IMR-90 (cell line): ENCODE data around the gene ANKEF1. TPM values are rescaled to one million over a fixed set of nuclear protein-coding genes. Genes with fewer than 3 reads are reported as not detected.

Experiments used
- ATAC-seq: fragments of 200-7000 bp; cut with Tn5 transposase; 2 replicates; pipeline ENCODE4 v1.9.1; 2020; ENCODE audit warnings: low read depth, mild to moderate bottlenecking, moderate library complexity
- BruUV-seq: library from RNA; stranded (reverse); fragments of 400-500 nt; replicated peaks from 2 replicates; lab custom pipeline; 2021; lab: Mats Ljungman, UMichigan
- CTCF ChIA-PET: fragments of 300-600 bp; formaldehyde crosslinking; extraction: SDS; loops from one replicate; lab custom pipeline; 2021; ENCODE audit warnings: antibody characterized with exemption; lab: Yijun Ruan, JAX
- POLR2A ChIA-PET: fragments of 300-600 bp; sonication (Branson Sonifier 250); formaldehyde crosslinking; loops from one replicate; lab custom pipeline; 2022; ENCODE audit warnings: antibody characterized with exemption; ENCODE audit not compliant: unreplicated experiment; lab: Charles Lee
- DNase-seq: peaks from one replicate; pipeline ENCODE4 v3.0.0; 2013
- H2AFZ ChIP-seq: replicated peaks from 2 replicates; pipeline ENCODE3; 2013; ENCODE audit warnings: low read length, mild to moderate bottlenecking; ENCODE audit not compliant: poor library complexity
- H2AK5ac ChIP-seq: 2 replicates; pipeline ENCODE4 v1.6.1; 2013; ENCODE audit warnings: low read depth, low read length, inconsistent platforms
- H2AK9ac ChIP-seq: replicated peaks from 2 replicates; pipeline ENCODE3; 2013; ENCODE audit warnings: mild to moderate bottlenecking, low read depth, low read length, moderate library complexity; ENCODE audit not compliant: poor library complexity
- H2BK120ac ChIP-seq: 2 replicates; pipeline ENCODE4 v1.6.1; 2013; ENCODE audit warnings: low read depth, low read length, inconsistent platforms
- H2BK15ac ChIP-seq: 3 replicates; pipeline ENCODE4 v1.6.1; 2013; ENCODE audit warnings: low read depth, low read length, inconsistent platforms
- H2BK20ac ChIP-seq: 2 replicates; pipeline ENCODE4 v1.6.1; 2013; ENCODE audit warnings: low read depth, mild to moderate bottlenecking, inconsistent platforms, low read length, moderate library complexity
- H2BK5ac ChIP-seq: 2 replicates; pipeline ENCODE4 v1.6.1; 2013; ENCODE audit warnings: mild to moderate bottlenecking, low read depth, low read length, inconsistent platforms; ENCODE audit not compliant: poor library complexity, severe bottlenecking
- H3K14ac ChIP-seq: replicated peaks from 2 replicates; pipeline ENCODE4 v1.6.1; 2013; ENCODE audit warnings: low read depth, low read length, inconsistent platforms
- H3K18ac ChIP-seq: 2 replicates; pipeline ENCODE4 v1.6.1; 2013; ENCODE audit warnings: low read depth, low read length, control low read depth
- H3K23ac ChIP-seq: 2 replicates; pipeline ENCODE4 v1.6.1; 2013; ENCODE audit warnings: low read depth, low read length, inconsistent platforms
- H3K27ac ChIP-seq: 2 replicates; pipeline ENCODE4 v1.5.1; 2013; ENCODE audit warnings: mild to moderate bottlenecking, control low read depth, low read length; ENCODE audit not compliant: insufficient read depth
- H3K27me3 ChIP-seq: 2 replicates; pipeline ENCODE4 v1.6.1; 2013; ENCODE audit warnings: low read length; ENCODE audit not compliant: control insufficient read depth, insufficient read depth
- H3K36me3 ChIP-seq: 2 replicates; pipeline ENCODE4 v1.6.1; 2013; ENCODE audit warnings: low read length, mixed read lengths; ENCODE audit not compliant: control insufficient read depth, insufficient read depth
- H3K4ac ChIP-seq: 2 replicates; pipeline ENCODE4 v1.6.1; 2013; ENCODE audit warnings: low read depth, low read length, inconsistent platforms
- H3K4me1 ChIP-seq: 2 replicates; pipeline ENCODE4 v1.6.1; 2013; ENCODE audit warnings: low read length, mixed read lengths; ENCODE audit not compliant: control insufficient read depth, insufficient read depth
- H3K4me2 ChIP-seq: 2 replicates; pipeline ENCODE4 v1.6.1; 2013; ENCODE audit warnings: low read depth, mild to moderate bottlenecking, control low read depth, low read length, moderate library complexity
- H3K4me3 ChIP-seq: 2 replicates; pipeline ENCODE4 v1.5.1; 2013; ENCODE audit warnings: low read depth, mild to moderate bottlenecking, control low read depth, low read length, moderate library complexity; ENCODE audit not compliant: insufficient read depth
- H3K56ac ChIP-seq: 2 replicates; pipeline ENCODE4 v1.6.1; 2013; ENCODE audit warnings: low read length, inconsistent platforms; ENCODE audit not compliant: insufficient read depth; ENCODE audit errors: extremely low read depth
- H3K79me1 ChIP-seq, 2 experiments: 2 replicates each; pipeline ENCODE4 v1.6.1; 2013; ENCODE audit warnings: low read length in 2 of 2, inconsistent platforms in 1 of 2, low read depth in 1 of 2
- H3K9ac ChIP-seq: 2 replicates; pipeline ENCODE4 v1.6.1; 2013; ENCODE audit warnings: low read depth, low read length, control low read depth
- H3K9me1 ChIP-seq: 2 replicates; pipeline ENCODE4 v1.6.1; 2013; ENCODE audit warnings: low read length, inconsistent platforms; ENCODE audit not compliant: insufficient read depth
- H3K9me3 ChIP-seq: 2 replicates; pipeline ENCODE4 v1.6.1; 2013; ENCODE audit warnings: low read length; ENCODE audit not compliant: control insufficient read depth, insufficient read depth
- H4K20me1 ChIP-seq: 2 replicates; pipeline ENCODE4 v1.6.1; 2013; ENCODE audit warnings: low read length, inconsistent platforms; ENCODE audit not compliant: insufficient read depth
- H4K5ac ChIP-seq: 2 replicates; pipeline ENCODE4 v1.6.1; 2013; ENCODE audit warnings: mild to moderate bottlenecking, low read depth, low read length, control low read depth
- H4K8ac ChIP-seq, 2 experiments: 2 replicates each; pipeline ENCODE4 v1.6.1; 2013; ENCODE audit warnings: low read depth in 2 of 2, low read length in 2 of 2, control low read depth in 1 of 2, inconsistent platforms in 1 of 2
- H4K91ac ChIP-seq: 2 replicates; pipeline ENCODE4 v1.6.1; 2013; ENCODE audit warnings: low read depth, low read length, inconsistent platforms; ENCODE audit not compliant: insufficient read depth
- CTCF ChIP-seq: conservative IDR thresholded peaks from 2 replicates; pipeline ENCODE4 v1.5.1; 2012; ENCODE audit warnings: mild to moderate bottlenecking, low read depth, low read length, improper control_type of control experiment
- FOS ChIP-seq: fragments of 150-350 bp; IDR thresholded peaks from 2 replicates; pipeline ENCODE4 v1.6.1; 2016; ENCODE audit warnings: low read depth, low read length
- MAZ ChIP-seq: IDR thresholded peaks from 2 replicates; pipeline ENCODE4 v1.6.1; 2012; ENCODE audit warnings: low read depth, mild to moderate bottlenecking, low read length, improper control_type of control experiment, moderate library complexity, borderline replicate concordance
- WGBS, 2 experiments: methylation state at CpG; one replicate each; pipeline versions ENCODE4 v1.1.5 to v1.1.7; 2013; ENCODE audit warnings: missing lambda C conversion rate in 2 of 2; ENCODE audit not compliant: insufficient read length in 1 of 2; ENCODE audit errors: extremely low coverage in 2 of 2; 5-methylcytosine and 5-hydroxymethylcytosine counted together
- dilution Hi-C: fragments of 300-500 bp; cut with HindIII; formaldehyde crosslinking; loops from one replicate; pipeline ENCODE4 v1.14.3; 2018; ENCODE audit warnings: low sequenced_read_pairs; ENCODE audit not compliant: unreplicated experiment
- in situ Hi-C: fragments of 300-500 bp; cut with MboI; formaldehyde crosslinking; loops from 3 replicates; pipeline ENCODE4 v1.14.3; 2019; ENCODE audit warnings: low sequenced_read_pairs, inconsistent platforms, mixed read lengths
- intact Hi-C: fragments of 100-400 bp; cut with micrococcal nuclease; formaldehyde crosslinking; loops from 2 replicates; pipeline ENCODE4 v1.10.0; 2022
- polyA plus RNA-seq, 3 experiments: library from polyadenylated mRNA; depleted of rRNA; stranded (reverse); fragments of >200 nt; gene quantifications; 2 replicates each; pipeline ENCODE4 v1.2.3, GENCODE V29; 2012; ENCODE audit warnings: low replicate concordance in 1 of 3
- total RNA-seq: library from RNA; depleted of rRNA; stranded (reverse); fragments of >200 nt; gene quantifications from 2 replicates; pipeline ENCODE4 v1.2.3, GENCODE V29; 2012

The ANKEF1 gene
- total and polyA plus RNA-seq, 2 of the 4 experiments (the other 2 are of a cell fraction): 0.31 to 0.54 TPM

GRCh38 chr20:10064611-10065010, 29.8 kb downstream of the ANKEF1 start:
- WGBS, 2 experiments: no CpG with 5 or more reads among the region's 1 CpG
- no peaks in the 10 kb centered on the region for H3K79me1 ChIP-seq
- H3K9ac ChIP-seq: no peak overlapping the region
- no peak overlapping the region for H2BK120ac ChIP-seq
- dilution Hi-C loops (no loop called here), in situ Hi-C loops (no loop called here), intact Hi-C loops (no loop called here)
- no peak overlapping the region for H3K23ac ChIP-seq
- no peaks in the 10 kb centered on the region for H3K9me3 ChIP-seq
- H3K4me2 ChIP-seq: no peak overlapping the region
- H3K14ac ChIP-seq: no peak overlapping the region
- no peak overlapping the region for H4K8ac ChIP-seq
- ChIA-PET POLR2A (interaction anchor here (0.6 kb wide), 1 partner anchor 30 kb away, joined by 4 read pairs; no protein-coding TSS in a partner anchor), CTCF (no interaction called here)
- H2BK20ac ChIP-seq: no peak overlapping the region
- no peak overlapping the region for H2AK5ac ChIP-seq
- no peak overlapping the region for H2AK9ac ChIP-seq
- H2BK5ac ChIP-seq: no peak overlapping the region
- no peak overlapping the region for H4K91ac ChIP-seq
- H3K4ac ChIP-seq: no peak overlapping the region
- no peak for TF ChIP-seq CTCF
- TF ChIP-seq MAZ: no peak
- no peak for TF ChIP-seq FOS
- DNase-seq (no peak), ATAC-seq (no peak)
- no peak overlapping the region for H2BK15ac ChIP-seq
- H3K4me1 ChIP-seq: no peaks in the 10 kb centered on the region
- no TSS peak for BruUV-seq
- no peak overlapping the region for H3K56ac ChIP-seq
- no peaks in the 10 kb centered on the region for H4K20me1 ChIP-seq
- no peaks in the 10 kb centered on the region for H3K36me3 ChIP-seq
- H2AFZ ChIP-seq: no peak overlapping the region
- H3K9me1 ChIP-seq: no peaks in the 10 kb centered on the region
- no peak overlapping the region for H4K5ac ChIP-seq
- no peak overlapping the region for H3K27ac ChIP-seq
- H3K4me3 ChIP-seq: no peak overlapping the region
- peaks cover 6% of the 10 kb centered on the region for H3K27me3 ChIP-seq
- H3K18ac ChIP-seq: no peak overlapping the region
